Activated T-helper 1 cell treated with anti-CD3 and anti-CD28 coated beads, Interleukin-12 subunit alpha, Interleukin-12 subunit beta, Interleukin-2, Interleukin-4 antibody, amounts not matched to agents 30 ng/mL and 10 ng/mL and 1 ng/mL, durations not matched to agents 14 hours and 24 hours and 36 hours (primary cell): Measurements from ENCODE around the gene PDLIM5. TPM values are rescaled to one million over a fixed set of nuclear protein-coding genes. Genes with fewer than 3 reads are reported as not detected.
"Not testable (repeated sequence)": the region's sequence is repeated elsewhere in the genome, so short reads cannot be mapped to it uniquely, and the experiment has no call there.

Source experiments
- DNase-seq: peaks from one replicate; pipeline ENCODE4 v3.0.0; 2021; ENCODE audit warnings: low spot score
- H3K27ac Mint-ChIP-seq: one replicate; pipeline ENCODE4 v1.8.0; 2021; ENCODE audit warnings: mild to moderate bottlenecking, mixed read lengths
- H3K27me3 Mint-ChIP-seq: one replicate; pipeline ENCODE4 v1.8.0; 2022; ENCODE audit warnings: mild to moderate bottlenecking, moderate library complexity, mixed read lengths; ENCODE audit not compliant: insufficient read depth
- H3K36me3 Mint-ChIP-seq: one replicate; pipeline ENCODE4 v1.8.0; 2021; ENCODE audit warnings: low read depth, mixed read lengths
- H3K4me1 Mint-ChIP-seq: one replicate; pipeline ENCODE4 v1.8.0; 2021; ENCODE audit warnings: low read depth, mixed read lengths
- H3K4me3 Mint-ChIP-seq: one replicate; pipeline ENCODE4 v1.8.0; 2021; ENCODE audit warnings: mild to moderate bottlenecking, moderate library complexity, mixed read lengths
- H3K9me3 Mint-ChIP-seq: one replicate; pipeline ENCODE4 v1.8.0; 2021; ENCODE audit warnings: mixed read lengths
- intact Hi-C: fragments of 100-400 bp; cut with micrococcal nuclease; formaldehyde crosslinking; loops from one replicate; pipeline ENCODE4 v1.15.1; 2024
- total RNA-seq: library from RNA; stranded (reverse); gene quantifications from 2 replicates; pipeline ENCODE4 v1.2.3, GENCODE V29; 2022

Gene PDLIM5
- total RNA-seq, 1 donor from 2014 or later: 20.6 TPM

DNA sequence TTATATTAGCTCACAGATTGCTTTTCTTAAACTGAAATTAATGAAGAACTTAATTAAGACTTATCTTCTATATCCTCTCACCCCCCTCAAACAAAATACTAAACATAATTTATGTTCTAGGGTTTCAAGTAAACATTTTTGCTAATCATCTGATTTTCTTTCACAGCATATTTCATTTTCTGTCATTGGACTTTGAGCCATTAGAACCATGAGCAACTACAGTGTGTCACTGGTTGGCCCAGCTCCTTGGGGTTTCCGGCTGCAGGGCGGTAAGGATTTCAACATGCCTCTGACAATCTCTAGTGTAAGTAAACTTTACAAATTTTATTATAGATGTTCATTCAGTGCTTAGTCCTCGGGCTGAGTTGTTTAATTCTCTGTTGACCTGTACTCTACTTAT, 3.3 kb downstream of the PDLIM5 start:
- intact Hi-C loops: no loop called here
- no peak for DNase-seq
- Mint-ChIP-seq H3K27me3 (peaks cover 13% of the 10 kb centered on the region), H3K9me3 (no peaks in the 10 kb centered on the region), H3K4me1 (peaks cover 25% of the 10 kb centered on the region), H3K27ac (no peak overlapping the region), H3K4me3 (no peak overlapping the region), H3K36me3 (peaks cover 8% of the 10 kb centered on the region)

GRCh38 chr4:94457692-94458106, 6.0 kb downstream of the PDLIM5 start:
- Mint-ChIP-seq H3K4me3 (no peak overlapping the region), H3K27ac (no peak overlapping the region), H3K4me1 (peaks cover 15% of the 10 kb centered on the region), H3K36me3 (peaks cover 8% of the 10 kb centered on the region), H3K27me3 (peaks cover 3% of the 10 kb centered on the region), H3K9me3 (no peaks in the 10 kb centered on the region)
- intact Hi-C loops: no loop called here
- DNase-seq: no peak

DNA sequence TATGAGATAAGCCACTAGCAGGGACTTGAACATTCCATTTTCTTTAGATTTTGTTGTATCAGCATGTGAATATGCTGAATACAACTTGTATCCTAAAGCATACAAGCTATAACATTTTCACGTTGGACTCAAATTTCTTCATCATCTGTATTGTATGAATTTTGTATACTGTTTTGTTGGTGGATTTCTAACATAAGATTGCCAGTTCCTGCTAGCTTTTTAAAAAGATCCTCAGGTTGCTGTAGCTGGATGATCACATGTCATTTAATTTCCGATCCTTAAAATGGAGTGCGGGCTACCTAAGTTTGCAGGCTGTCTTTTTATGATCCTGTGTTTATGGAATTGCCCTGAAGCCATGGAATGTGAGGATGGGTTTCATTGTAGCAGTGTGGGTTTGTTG, 6.9 kb downstream of the PDLIM5 start:
- H3K27me3 Mint-ChIP-seq: no peaks in the 10 kb centered on the region
- H3K4me3 Mint-ChIP-seq: no peak overlapping the region
- H3K27ac Mint-ChIP-seq: no peak overlapping the region
- H3K4me1 Mint-ChIP-seq: peaks cover 6% of the 10 kb centered on the region
- H3K36me3 Mint-ChIP-seq: peaks cover 4% of the 10 kb centered on the region
- intact Hi-C loops: no loop called here
- no peak for DNase-seq
- no peaks in the 10 kb centered on the region for H3K9me3 Mint-ChIP-seq

DNA sequence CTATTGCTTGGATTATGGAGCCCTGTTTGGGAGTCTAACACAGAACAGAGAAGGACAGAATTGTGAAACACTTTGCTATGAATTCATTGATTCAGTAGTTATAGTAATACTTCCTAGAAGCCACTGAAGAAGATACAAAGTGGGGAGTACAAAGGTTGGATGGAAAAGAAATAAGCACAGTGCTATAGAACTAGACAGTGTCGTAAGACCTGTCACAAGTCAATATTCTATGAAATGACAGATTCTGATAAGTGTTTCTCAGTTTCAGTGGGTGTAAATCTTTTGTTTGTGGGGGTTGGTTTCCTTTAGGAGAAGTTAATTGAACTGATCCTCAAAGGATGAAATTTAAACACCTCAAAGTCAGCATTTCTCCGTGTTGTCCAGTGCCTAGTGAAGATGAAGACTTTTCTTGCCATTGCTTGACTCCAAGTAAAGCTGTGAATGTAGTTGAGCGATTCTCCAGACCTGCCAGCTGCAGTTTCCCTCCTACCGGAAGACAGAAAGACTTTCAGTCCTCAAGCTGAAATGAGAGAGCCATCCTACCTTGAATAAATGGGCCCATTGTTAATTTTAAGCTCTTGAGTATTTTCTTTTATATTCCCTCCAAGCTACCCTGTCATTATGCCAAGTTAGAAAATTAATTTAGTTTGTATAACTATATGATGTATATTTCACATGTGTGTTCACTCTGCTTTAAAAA, 7.9 kb downstream of the PDLIM5 start:
- H3K4me3 Mint-ChIP-seq: no peak overlapping the region
- no peaks in the 10 kb centered on the region for H3K9me3 Mint-ChIP-seq
- H3K36me3 Mint-ChIP-seq: peaks cover 3% of the 10 kb centered on the region
- H3K27me3 Mint-ChIP-seq: no peaks in the 10 kb centered on the region
- intact Hi-C loops: no loop called here
- H3K4me1 Mint-ChIP-seq: peaks cover 2% of the 10 kb centered on the region
- H3K27ac Mint-ChIP-seq: no peak overlapping the region
- no peak for DNase-seq

GRCh38 chr4:94461506-94461905, 9.8 kb downstream of the PDLIM5 start:
- intact Hi-C loops: no loop called here

DNA sequence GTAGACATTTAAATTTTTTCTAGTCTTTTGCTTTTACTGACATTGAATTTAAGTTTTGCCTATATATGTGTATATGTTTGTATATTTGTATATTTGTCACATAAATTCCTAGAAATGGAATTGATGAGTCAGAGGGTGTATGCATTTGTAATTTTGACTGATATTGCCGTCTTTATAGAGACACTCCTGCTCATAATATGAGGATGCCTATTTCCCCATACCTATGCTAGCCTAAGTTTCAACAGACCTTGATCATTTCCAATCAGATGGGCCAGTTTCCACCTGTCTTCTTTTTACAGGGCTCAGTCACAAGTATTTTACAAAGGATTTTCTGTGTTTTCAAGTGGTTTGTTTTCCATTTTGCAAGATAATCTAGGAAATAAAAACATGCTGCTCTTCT, 10.8 kb downstream of the PDLIM5 start:
- Mint-ChIP-seq H3K27ac (no peak overlapping the region), H3K36me3 (no peaks in the 10 kb centered on the region), H3K4me3 (no peak overlapping the region), H3K9me3 (no peaks in the 10 kb centered on the region), H3K27me3 (no peaks in the 10 kb centered on the region), H3K4me1 (no peaks in the 10 kb centered on the region)
- no peak for DNase-seq
- intact Hi-C loops: no loop called here

More at GRCh38 chr4:94461506-94461905, 9.8 kb downstream of the PDLIM5 start:
- DNase-seq: no peak
- Mint-ChIP-seq H3K4me3 (no peak overlapping the region), H3K27me3 (no peaks in the 10 kb centered on the region), H3K9me3 (no peaks in the 10 kb centered on the region), H3K4me1 (no peaks in the 10 kb centered on the region), H3K36me3 (no peaks in the 10 kb centered on the region), H3K27ac (no peak overlapping the region)

- Mint-ChIP-seq H3K9me3 (no peaks in the 10 kb centered on the region), H3K4me1 (no peaks in the 10 kb centered on the region), H3K36me3 (no peaks in the 10 kb centered on the region), H3K4me3 (no peak overlapping the region), H3K27me3 (no peaks in the 10 kb centered on the region), H3K27ac (no peak overlapping the region)
- intact Hi-C loops: no loop called here
- no peak for DNase-seq
Observed at GRCh38 chr4:94463771-94464170, 12.0 kb downstream of the PDLIM5 start.

- intact Hi-C loops: no loop called here
- no peaks in the 10 kb centered on the region for H3K36me3 Mint-ChIP-seq
- no peaks in the 10 kb centered on the region for H3K9me3 Mint-ChIP-seq
- no peak overlapping the region for H3K4me3 Mint-ChIP-seq
- no peaks in the 10 kb centered on the region for H3K27me3 Mint-ChIP-seq
- no peak overlapping the region for H3K27ac Mint-ChIP-seq
- no peaks in the 10 kb centered on the region for H3K4me1 Mint-ChIP-seq
- no peak for DNase-seq
Observed at GRCh38 chr4:94466371-94466770, 14.6 kb downstream of the PDLIM5 start.

GRCh38 chr4:94466923-94467322, 15.2 kb downstream of the PDLIM5 start:
- intact Hi-C loops: no loop called here
- H3K27me3 Mint-ChIP-seq: no peaks in the 10 kb centered on the region
- no peaks in the 10 kb centered on the region for H3K9me3 Mint-ChIP-seq
- H3K4me1 Mint-ChIP-seq: no peaks in the 10 kb centered on the region
- no peak overlapping the region for H3K4me3 Mint-ChIP-seq
- no peak overlapping the region for H3K27ac Mint-ChIP-seq
- DNase-seq: no peak
- H3K36me3 Mint-ChIP-seq: no peaks in the 10 kb centered on the region

GRCh38 chr4:94468093-94468769, 16.5 kb downstream of the PDLIM5 start:
- no peak overlapping the region for H3K4me3 Mint-ChIP-seq
- no peaks in the 10 kb centered on the region for H3K36me3 Mint-ChIP-seq
- no peak for DNase-seq
- H3K9me3 Mint-ChIP-seq: no peaks in the 10 kb centered on the region
- intact Hi-C loops: no loop called here
- H3K27ac Mint-ChIP-seq: no peak overlapping the region
- H3K27me3 Mint-ChIP-seq: no peaks in the 10 kb centered on the region
- H3K4me1 Mint-ChIP-seq: no peaks in the 10 kb centered on the region

- intact Hi-C loops: no loop called here
- Mint-ChIP-seq H3K4me3 (no peak overlapping the region), H3K27ac (no peak overlapping the region), H3K9me3 (no peaks in the 10 kb centered on the region), H3K27me3 (no peaks in the 10 kb centered on the region), H3K36me3 (no peaks in the 10 kb centered on the region), H3K4me1 (no peaks in the 10 kb centered on the region)
- DNase-seq: no peak
Observed at GRCh38 chr4:94469221-94469784, 17.6 kb downstream of the PDLIM5 start.

GRCh38 chr4:94470132-94470531, 18.4 kb downstream of the PDLIM5 start:
- no peak overlapping the region for H3K4me3 Mint-ChIP-seq
- no peaks in the 10 kb centered on the region for H3K27me3 Mint-ChIP-seq
- no peaks in the 10 kb centered on the region for H3K4me1 Mint-ChIP-seq
- H3K9me3 Mint-ChIP-seq: no peaks in the 10 kb centered on the region
- H3K36me3 Mint-ChIP-seq: no peaks in the 10 kb centered on the region
- DNase-seq: no peak
- H3K27ac Mint-ChIP-seq: no peak overlapping the region
- intact Hi-C loops: no loop called here

- H3K36me3 Mint-ChIP-seq, DNase-seq, intact Hi-C loops, H3K27ac Mint-ChIP-seq, H3K9me3 Mint-ChIP-seq, H3K27me3 Mint-ChIP-seq, H3K4me1 Mint-ChIP-seq, H3K4me3 Mint-ChIP-seq: not testable (repeated sequence)
Observed at GRCh38 chr4:94470782-94471181, 19.0 kb downstream of the PDLIM5 start.
